ENCODE measurements around the gene LYRM7.

LYRM7 gene

DNA sequence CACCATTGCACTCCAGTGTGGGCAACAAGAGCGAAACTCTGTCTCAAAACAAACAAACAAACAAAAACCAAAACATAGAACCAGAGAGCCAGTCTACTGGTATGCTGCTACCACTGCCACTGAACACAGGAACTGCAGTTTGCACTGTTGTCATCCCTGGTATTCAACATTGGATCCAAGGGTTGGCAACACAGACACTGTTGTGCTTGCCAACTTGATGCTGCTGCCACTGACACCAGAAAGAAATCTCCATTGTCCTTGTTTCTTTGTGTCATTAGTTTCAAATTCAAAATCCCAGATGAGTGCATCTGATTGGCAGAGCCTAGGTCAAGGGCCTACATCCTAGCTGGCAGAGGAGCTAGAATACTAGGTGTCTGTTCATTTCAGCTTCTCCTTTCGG, 21.9 kb upstream of the LYRM7 start:
- CTCF ChIA-PET: interaction anchor here (0.6 to 1.0 kb wide), 2 partner anchors 213 to 1485 kb away, joined by 3 read pairs; no protein-coding TSS in a partner anchor
- TF ChIP-seq, protein P1, sequence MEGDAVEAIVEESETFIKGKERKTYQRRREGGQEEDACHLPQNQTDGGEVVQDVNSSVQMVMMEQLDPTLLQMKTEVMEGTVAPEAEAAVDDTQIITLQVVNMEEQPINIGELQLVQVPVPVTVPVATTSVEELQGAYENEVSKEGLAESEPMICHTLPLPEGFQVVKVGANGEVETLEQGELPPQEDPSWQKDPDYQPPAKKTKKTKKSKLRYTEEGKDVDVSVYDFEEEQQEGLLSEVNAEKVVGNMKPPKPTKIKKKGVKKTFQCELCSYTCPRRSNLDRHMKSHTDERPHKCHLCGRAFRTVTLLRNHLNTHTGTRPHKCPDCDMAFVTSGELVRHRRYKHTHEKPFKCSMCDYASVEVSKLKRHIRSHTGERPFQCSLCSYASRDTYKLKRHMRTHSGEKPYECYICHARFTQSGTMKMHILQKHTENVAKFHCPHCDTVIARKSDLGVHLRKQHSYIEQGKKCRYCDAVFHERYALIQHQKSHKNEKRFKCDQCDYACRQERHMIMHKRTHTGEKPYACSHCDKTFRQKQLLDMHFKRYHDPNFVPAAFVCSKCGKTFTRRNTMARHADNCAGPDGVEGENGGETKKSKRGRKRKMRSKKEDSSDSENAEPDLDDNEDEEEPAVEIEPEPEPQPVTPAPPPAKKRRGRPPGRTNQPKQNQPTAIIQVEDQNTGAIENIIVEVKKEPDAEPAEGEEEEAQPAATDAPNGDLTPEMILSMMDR (conservative IDR thresholded peaks at IDR 0.05; ENCODE audit: low read depth): no peak
- DNase-seq (ENCODE audit: low spot score): no peak
- no peak overlapping the region for H3K27ac ChIP-seq
- POLR2A ChIA-PET (ENCODE audit: low non-redundant PET): no interaction called here

DNA sequence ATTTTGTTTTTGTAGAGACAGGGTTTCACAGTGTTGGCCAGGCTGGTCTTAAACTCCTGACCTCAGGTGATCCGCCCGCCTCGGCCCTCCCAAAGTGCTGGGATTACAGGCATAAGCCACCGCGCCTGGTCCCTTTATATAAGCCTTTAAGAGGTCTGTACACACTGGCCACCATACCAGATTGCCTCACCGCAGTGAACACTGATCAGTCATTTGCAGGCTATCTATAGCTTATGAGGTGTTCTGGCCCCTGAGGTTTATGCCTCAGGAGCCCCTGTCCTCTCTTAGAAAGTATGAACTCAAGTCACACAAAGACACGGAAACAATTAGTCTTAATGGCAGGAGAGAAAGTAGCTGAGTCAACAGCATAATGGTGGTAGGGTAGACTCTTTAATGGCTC, 20.3 kb upstream of the LYRM7 start:
- no peak for DNase-seq (ENCODE audit: low spot score)
- CTCF ChIA-PET: interaction anchor here (0.6 kb wide), 1 partner anchor 725 kb away, joined by 3 read pairs; no protein-coding TSS in a partner anchor
- POLR2A ChIA-PET (ENCODE audit: low non-redundant PET): no interaction called here
- H3K27ac ChIP-seq: no peak overlapping the region
- TF ChIP-seq, protein P1 (conservative IDR thresholded peaks at IDR 0.05; ENCODE audit: low read depth): no peak

DNA sequence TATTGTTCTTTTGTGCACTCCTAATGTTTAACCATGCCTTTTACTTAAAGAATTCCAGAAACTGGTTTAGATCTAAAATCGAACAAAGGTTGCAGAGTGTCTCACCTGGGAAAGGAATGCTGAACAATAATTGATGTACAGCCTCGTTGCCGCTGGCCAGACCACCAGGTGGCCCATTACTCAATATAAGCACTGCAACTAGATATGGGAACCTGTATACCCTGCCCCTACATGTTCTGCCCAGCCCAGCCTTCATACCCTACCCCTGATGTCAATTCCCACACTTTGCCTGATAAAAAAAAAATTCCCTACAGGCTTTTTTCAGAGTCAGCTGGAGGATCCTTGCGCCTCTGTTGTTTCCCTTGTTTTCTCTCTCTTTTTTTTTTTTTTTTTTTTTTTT, 19.5 kb upstream of the LYRM7 start:
- no peak overlapping the region for H3K27ac ChIP-seq
- TF ChIP-seq, protein P1 (conservative IDR thresholded peaks at IDR 0.05; ENCODE audit: low read depth): no peak
- CTCF ChIA-PET: no interaction called here
- DNase-seq (ENCODE audit: low spot score): no peak
- POLR2A ChIA-PET (ENCODE audit: low non-redundant PET): no interaction called here

DNA sequence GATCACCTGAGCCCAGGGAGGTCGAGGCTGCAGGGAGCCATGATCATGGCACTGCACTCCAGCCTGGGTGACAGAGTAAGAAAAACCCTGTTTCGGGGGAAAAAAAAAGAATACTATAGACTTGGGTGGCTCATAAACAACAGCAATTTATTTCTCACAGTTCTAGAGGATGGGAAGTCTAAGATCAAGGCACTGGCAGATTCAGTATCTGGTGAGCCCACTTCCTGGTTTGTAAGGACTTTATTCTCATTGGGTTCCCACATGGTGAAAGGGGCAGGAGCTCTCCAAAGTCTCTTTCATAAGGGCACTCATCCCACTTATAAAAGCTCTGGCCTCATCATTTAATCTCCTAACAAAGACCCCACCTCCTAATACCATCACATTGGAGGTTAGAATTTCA, 14.4 kb upstream of the LYRM7 start:
- ChIA-PET POLR2A (ENCODE audit: low non-redundant PET) (no interaction called here), CTCF (interaction anchor here (0.5 kb wide), 1 partner anchor 9 kb away, joined by 3 read pairs; the partner anchor contains the start of gene HINT1)
- no peak for DNase-seq (ENCODE audit: low spot score)

DNA sequence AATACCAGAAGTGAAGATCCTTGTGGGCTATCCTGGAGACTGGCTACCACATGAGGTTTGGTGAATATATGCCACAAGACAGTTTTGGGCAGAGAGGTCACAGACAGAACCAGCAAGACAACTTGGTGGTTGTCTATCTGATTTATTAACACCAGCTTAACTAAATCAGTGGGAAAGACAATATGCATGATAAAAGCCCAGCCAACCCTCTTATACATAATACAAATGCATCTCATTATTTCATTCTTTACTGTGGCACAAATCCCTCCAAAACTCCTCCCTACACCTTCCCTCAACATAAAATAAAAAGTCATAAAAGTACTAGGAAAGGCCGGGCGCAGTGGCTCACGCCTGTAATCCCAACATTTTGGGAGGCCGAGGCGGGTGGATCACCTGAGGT, 13.8 kb upstream of the LYRM7 start:
- ChIA-PET POLR2A (ENCODE audit: low non-redundant PET) (no interaction called here), CTCF (no interaction called here)
- TF ChIP-seq, protein P1 (conservative IDR thresholded peaks at IDR 0.05; ENCODE audit: low read depth): no peak
- H3K27ac ChIP-seq: no peak overlapping the region
- no peak for DNase-seq (ENCODE audit: low spot score)

More for the DNA sequence above, 14.4 kb upstream of the LYRM7 start:
- TF ChIP-seq, protein P1 (conservative IDR thresholded peaks at IDR 0.05; ENCODE audit: low read depth): no peak
- H3K27ac ChIP-seq: no peak overlapping the region

DNA sequence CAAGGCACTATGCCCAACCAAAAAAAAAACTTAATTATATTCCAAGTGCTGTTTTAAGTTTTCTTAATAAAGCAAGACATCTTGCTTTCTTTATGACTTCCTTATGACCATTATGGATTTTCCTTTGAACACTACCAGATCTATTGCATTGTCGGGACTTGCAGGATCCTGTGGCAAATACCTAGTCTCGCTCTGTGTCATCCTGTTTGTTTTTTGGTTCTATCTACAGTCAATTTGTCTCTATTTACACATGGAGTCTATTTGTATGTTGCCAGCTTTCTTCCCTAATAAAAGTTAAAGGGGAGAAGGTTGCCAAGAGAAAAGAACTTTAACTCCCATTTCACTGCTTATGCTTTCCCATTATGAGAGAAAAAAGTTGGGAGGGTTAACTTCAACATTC, 10.6 kb upstream of the LYRM7 start:
- CTCF ChIA-PET: no interaction called here
- TF ChIP-seq, protein P1 (conservative IDR thresholded peaks at IDR 0.05; ENCODE audit: low read depth): no peak
- no peak for DNase-seq (ENCODE audit: low spot score)
- POLR2A ChIA-PET (ENCODE audit: low non-redundant PET): no interaction called here
- no peak overlapping the region for H3K27ac ChIP-seq

Data from RWPE1 (cell line).